Mesenteric fat pad (tissue), 1 donor: Measurements from ENCODE around the gene RBM14. TPM values are rescaled to one million over a fixed set of nuclear protein-coding genes. Genes with fewer than 3 reads are reported as not detected.
"Not testable (repeated sequence)": the region's sequence is repeated elsewhere in the genome, so short reads cannot be mapped to it uniquely, and the experiment has no call there.

Experiments used
- DNase-seq: peaks from one replicate; pipeline ENCODE4 v3.0.0-alpha.2; 2020; ENCODE audit warnings: low spot score
- long read RNA-seq: library from polyadenylated mRNA; unstranded; transcript quantifications from one replicate; pipeline ENCODE4 v2.0.0, GENCODE V29; 2020
- total RNA-seq: library from RNA; stranded (reverse); fragmentation: NEBNext Ultra II Directional; extraction: Animal tissue kit (Norgen Biotek cat#: 25700); gene quantifications from one replicate; pipeline ENCODE4 v1.2.1, GENCODE V29; 2021
- donor health status: DM: yes; HTN: yes; CAD: no.

The RBM14 gene, protein sequence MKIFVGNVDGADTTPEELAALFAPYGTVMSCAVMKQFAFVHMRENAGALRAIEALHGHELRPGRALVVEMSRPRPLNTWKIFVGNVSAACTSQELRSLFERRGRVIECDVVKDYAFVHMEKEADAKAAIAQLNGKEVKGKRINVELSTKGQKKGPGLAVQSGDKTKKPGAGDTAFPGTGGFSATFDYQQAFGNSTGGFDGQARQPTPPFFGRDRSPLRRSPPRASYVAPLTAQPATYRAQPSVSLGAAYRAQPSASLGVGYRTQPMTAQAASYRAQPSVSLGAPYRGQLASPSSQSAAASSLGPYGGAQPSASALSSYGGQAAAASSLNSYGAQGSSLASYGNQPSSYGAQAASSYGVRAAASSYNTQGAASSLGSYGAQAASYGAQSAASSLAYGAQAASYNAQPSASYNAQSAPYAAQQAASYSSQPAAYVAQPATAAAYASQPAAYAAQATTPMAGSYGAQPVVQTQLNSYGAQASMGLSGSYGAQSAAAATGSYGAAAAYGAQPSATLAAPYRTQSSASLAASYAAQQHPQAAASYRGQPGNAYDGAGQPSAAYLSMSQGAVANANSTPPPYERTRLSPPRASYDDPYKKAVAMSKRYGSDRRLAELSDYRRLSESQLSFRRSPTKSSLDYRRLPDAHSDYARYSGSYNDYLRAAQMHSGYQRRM
- total RNA-seq = 64.0 TPM
- long read RNA-seq, transcript RBM14-201 (3 exons, 2,828 nt) = major isoform, 27 of 52 reads
- long read RNA-seq, partial matches to known transcripts = 21 of 52 reads
- long read RNA-seq, other reads (novel, unspliced or antisense) = 1 of 52 reads

DNA sequence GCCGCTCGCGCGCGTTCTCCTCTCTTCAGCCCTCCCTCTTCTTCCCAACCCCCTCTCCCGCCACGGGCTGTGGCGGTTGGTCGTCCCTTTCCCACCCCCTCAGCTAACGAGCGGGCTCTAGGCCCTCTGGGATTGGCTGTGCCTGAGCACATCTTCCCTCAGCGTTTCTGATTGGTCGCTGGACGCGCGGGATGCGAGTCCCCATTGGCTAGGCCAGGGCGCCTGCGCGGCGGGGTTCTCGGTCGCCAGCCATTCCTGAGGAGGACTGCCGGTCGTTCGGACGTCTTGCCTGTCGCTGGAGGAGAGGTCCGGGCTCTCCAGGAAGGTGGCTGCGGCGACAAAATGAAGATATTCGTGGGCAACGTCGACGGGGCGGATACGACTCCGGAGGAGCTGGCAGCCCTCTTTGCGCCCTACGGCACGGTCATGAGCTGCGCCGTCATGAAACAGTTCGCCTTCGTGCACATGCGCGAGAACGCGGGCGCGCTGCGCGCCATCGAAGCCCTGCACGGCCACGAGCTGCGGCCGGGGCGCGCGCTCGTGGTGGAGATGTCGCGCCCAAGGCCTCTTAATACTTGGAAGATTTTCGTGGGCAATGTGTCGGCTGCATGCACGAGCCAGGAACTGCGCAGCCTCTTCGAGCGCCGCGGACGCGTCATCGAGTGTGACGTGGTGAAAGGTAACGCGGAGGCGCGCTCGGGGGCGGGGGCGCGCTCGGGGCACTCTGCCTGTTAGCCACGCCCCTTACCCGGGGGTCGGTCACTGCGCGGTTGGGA lies at the start of gene RBM14:
Gene RBM14 (plus strand): TSS at position 252 of the 776 bp plus-strand sequence. CDS start 91 bp downstream, at position 343.
- DNase-seq = peak; percentile 99

DNA sequence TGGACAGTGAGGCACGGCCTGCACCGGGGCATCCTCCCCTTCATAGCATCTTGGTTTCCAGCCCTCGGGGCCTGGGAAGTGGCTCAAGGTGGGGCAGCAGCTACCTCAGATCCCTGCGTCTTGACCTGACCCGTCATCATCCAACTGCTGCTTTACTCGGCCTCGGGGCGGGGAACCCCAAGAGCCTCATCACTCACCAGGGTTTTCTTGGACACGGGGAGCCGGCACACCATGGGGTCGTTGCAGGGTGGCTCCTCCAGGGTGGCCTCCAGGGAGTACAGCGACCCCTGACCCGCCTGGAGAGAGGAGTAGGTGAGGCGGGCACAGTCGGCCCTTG lies 48.7 kb upstream of the RBM14 start:
- no peak for DNase-seq

DNA sequence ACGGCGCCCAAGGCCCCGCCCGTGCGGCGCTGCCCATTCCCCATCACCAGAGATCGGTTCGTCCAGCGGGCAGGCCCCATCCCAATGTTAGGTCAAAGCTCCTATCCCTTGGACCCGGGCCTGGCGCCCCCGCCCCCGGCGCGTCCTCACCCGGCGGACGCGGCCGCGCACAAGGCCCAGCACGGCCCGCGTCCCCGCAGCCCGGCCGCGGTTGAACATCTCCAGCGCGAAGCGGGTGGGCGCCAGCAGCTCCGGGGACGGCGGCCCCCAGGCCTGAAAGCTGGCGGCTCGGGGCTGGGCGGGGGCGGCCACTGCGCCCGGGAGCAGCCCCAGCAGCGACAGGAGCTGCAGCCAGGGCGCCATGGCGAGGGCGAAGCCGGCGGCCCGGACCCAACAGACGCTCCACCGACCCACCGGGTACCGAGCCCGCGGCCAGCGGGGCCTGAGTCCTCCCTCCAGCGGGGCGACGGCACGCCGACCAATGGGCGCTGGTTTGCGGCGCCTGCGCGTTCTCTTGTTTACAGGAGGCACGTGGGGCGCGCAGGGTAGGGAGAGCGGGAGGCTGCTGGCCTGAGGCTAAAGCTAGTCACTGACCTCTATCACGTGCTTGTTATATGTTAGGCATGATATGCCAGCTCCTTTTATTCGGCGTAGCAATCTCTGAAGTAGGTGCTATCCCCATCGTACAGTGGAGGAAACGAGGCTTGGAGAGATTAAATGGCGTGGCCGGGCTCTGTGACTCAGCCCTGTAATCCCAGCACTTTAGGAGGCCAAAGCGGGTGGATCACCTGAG lies 48.1 kb upstream of the RBM14 start, which contains the start of gene CTSF:
Gene CTSF (minus strand): TSS at position 483 of the 793 bp plus-strand sequence. CDS start 120 bp downstream, at position 363.
- peak; percentile 94 for DNase-seq

DNA sequence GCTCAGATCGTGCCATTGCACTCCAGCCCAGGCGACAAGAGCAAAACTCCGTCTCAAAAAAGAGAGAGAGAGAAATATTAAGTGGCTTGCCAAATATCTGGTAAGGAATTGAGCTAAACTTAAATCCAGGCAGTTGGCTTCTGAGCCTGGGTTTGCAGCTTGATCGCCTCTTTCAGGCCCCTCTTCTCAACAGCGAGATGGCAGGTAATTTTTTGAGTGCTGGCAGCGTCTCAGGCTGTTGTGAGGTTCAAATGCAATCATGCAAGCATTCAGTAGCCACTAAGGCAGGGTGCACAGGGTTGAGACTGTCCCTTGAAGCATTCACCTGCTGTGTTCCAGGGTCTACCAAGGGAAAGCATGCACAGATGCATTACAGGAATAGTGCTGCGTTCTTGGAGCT lies 47.4 kb upstream of the RBM14 start:
- DNase-seq = no peak

DNA sequence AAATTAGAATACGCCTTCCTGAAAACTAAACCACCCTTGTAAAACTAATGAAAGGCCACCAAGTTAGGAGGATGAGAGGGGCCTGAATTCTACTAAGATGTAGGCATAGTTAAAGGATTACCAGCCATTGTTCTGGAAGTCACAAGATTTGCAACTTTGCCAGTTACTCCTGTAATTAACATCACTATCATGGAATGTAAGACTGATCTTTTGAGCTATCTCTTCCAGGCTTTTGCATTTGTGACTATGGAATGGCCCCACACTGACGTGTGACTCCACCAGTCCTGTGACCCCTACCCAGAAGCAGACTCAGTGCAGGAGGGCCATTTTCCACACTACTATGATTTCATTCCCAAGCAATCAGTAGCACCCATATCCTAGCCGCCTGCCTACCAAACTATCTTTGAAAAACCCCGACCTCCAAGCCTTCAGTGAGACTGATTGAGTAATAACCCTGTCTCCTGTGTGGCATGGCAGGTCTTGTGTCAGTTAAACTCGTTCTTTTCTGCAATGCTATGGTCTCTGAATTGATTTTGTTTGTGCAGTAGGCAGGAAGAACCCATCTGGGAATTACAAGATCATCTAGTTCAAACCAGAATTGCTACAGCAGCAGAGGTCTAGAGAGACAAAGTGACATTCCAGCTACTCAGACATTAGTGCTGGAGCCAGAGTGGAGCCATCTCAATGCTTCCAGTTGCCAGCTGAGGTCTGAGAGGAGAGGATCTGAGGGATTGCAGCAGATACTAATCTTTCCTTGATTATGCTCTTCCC lies 46.2 kb upstream of the RBM14 start:
- DNase-seq = no peak

DNA sequence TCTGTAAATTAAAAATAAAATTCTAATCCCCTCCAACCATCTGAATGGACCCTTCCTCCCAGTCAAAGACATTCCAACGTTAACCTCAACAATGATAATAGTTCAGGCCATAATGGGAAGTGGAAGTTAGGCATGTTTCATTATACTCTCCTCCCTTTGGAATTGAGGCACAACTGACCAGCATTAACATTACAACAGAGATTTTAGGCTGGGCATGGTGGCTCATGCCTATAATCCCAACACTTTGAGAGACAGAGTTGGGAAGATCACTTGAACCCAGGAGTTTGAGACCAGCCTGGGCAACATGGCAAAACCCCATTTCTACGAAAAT lies 45.6 kb upstream of the RBM14 start:
- DNase-seq = no peak

DNA sequence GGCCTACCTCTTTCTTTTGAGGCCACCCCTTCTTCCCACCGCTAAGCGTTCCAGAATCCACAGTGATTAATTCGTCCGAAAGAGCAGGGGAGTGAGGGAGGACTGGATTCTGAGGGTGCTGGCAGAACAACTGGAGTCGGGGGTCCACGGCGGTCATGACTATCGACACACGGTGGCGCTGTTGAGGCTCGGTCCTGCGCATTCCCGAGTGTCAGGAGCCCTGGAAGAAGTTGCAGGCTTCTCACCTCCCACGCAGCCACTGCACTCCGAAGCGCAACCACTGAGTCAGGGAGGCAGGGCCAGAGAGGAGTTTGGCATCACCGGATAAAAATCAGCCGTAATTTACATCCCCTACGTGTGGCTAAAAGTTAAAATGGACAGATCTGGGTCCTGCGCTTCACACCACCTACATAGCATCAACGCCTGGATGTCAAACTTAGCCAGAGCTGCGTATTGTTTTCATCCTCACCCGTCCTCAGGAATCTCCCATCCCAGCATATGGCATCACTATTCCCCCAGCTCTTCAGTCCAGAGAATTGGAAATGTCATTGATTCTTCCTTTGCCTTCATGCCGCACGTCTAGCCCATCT lies 37.3 kb upstream of the RBM14 start:
- peak; percentile 93 for DNase-seq

DNA sequence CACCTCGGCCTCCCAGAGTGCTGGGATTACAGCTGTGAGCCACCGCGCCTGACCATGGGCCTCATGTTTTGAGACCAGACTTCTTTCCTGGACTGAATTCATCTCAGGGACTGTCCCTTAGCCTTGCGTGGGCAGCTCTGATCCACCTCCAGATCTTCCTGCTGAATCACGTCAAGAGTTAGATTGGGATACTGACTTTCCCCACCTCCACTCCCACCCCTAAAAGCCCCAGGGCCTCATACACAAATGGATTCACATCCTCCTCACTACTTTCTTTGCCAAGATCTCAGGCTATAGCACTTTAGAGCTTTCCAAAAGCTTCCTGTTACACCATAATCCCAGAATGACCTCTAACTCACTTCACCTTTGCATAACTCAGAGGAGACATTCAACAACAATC lies 35.6 kb upstream of the RBM14 start:
- no peak for DNase-seq

DNA sequence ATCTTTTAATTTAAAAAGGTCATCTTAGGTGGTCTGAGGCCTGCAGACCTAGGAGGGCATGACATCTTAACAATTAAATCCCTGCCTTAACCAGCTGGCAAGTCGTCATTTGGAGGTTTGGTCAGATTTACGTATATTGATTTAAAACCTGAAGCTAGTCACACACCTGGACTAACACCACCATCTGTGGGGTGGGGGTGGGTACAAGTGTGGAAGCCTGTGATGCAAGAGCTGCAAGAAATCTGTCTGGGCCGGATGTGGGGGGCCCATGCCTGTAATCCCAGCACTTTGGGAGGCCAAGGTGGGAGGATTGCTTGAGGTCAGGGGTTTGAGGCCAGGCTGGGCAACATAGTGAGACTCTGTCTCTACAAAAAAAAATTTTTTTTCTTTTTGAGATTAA lies 35.2 kb upstream of the RBM14 start:
- no peak for DNase-seq

DNA sequence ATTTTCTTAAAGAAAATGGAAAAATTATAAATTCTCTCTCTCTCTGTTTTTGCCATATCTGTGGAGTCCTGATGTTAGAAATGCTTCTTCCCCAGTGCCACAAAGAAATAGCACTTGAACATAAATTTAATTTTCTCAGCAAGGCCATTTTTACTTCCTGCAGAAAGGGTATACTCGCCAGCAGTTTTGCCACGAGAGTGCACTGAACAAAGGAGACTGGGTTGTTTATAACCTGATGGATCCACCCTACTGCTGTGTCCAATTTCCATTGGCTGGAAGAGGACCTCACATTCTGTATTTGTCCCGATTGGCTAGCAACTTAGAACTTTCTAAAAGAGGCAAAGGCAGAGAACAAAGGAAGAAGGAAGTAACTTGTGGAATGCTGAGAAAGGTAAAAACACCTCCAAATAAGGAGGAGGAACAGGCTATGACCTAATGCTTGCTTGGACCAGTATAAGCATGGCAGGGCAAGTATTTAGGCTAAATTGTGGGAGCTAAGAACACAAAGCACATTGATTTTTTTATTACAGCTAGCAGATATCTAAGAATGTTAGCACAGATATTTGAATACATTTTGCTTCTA lies 33.8 kb upstream of the RBM14 start:
- not testable (repeated sequence) for DNase-seq

DNA sequence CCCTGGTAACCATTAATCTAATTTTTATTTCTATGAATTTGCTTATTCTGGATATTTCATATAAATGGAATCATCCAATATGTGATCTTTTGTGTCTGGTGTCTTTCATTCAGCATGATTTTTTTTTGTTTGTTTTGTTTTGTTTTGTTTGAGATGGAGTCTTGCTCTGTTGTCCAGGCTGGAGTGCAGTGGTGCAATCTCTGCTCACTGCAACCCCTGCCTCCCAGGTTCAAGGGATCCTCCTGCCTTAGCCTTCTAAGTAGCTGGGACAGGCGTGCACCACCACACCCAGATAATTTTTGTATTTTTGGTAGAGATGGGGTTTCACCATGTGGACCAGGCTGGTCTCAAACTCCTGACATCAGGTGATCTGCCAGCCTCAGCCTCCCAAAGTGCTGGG lies 31.0 kb upstream of the RBM14 start:
- DNase-seq = not testable (repeated sequence)

DNA sequence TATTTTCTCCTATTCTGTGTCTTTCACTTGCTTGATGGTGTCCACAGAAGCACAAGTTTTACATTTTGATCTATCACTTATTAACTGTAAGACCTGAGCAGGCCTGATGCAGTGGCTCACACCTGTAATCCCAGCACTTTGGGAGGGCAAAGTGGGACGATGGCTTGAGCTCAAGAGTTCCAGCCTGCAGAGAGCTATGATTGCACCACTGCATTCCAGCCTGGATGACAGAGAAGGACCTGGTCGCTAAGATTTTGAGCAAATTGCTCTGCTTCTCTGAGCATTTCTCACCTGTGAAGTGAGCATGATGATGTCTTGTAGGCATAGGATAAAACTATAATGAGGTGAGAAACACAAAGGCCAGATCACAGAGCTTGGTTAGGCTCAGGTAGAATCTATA lies 30.3 kb upstream of the RBM14 start:
- no peak for DNase-seq

DNA sequence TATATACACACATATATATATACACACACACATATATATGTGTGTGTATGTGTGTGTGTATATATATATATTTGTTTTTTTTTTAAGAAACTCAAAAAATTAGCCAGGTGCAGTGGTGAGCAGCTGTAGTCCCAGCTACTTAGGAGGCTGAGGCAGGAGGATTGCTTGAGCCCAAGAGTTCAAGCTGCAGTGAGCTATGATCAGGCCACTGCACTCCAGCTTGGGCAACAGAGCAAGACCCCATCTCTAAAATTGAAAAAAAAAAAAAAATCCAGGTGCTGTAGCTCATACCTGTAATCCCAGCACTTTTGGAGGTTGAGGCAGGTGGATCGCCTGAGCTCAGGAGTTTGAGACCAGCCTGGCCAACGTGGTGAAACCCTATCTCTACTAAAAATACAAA lies 27.1 kb upstream of the RBM14 start:
- DNase-seq = not testable (repeated sequence)

DNA sequence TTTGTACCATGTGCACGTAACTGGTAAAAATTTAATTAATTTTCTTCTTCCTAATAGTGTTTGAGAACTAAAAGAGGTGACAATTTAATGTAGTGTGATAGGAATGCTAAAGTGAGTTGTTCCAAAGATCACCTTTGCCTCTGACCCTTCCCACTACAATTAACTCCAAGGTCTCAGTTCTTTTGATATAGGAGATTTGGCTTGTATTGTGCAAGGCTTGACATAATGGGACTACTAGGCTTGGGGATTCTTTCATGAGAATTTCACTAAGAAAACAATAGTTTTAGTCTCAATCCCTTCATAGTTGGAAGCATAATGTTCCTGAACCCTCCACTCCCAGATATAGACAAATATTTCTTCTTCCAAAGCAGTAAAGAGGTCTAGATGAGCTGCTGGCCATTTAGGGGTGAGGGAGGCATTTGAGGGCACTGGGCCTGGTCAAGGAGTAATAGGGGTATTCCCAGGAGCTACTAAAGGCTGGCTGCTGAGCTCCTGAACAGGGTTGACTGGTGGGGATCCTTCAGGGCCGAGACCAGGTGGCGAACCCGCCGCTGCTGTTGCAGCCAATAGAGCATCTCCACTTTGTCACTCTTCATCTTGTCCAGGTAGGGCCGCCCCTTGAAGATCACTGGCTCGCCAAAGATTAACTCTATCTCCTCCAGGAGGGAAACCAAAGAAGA lies 26.3 kb upstream of the RBM14 start:
- DNase-seq = no peak

DNA sequence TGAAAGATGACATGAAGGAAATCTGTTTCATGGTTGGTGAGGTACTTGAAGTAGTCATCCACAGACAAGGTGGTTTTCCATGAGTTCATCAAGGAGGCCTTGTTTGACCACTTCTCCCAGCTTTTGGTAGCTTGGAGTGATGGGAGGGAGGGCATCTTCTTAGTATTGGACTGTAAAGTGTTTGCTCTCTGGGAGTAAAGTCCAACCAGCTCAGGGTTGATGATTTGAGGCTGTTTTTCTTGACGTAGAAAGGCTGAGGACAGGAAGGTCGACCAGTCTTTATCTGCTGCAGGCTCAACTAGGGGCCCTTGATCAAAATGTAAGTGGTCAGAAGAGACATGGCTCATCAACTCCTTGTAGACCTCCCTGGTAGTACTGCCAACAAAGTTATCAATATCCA lies 25.3 kb upstream of the RBM14 start:
- no peak for DNase-seq

DNA sequence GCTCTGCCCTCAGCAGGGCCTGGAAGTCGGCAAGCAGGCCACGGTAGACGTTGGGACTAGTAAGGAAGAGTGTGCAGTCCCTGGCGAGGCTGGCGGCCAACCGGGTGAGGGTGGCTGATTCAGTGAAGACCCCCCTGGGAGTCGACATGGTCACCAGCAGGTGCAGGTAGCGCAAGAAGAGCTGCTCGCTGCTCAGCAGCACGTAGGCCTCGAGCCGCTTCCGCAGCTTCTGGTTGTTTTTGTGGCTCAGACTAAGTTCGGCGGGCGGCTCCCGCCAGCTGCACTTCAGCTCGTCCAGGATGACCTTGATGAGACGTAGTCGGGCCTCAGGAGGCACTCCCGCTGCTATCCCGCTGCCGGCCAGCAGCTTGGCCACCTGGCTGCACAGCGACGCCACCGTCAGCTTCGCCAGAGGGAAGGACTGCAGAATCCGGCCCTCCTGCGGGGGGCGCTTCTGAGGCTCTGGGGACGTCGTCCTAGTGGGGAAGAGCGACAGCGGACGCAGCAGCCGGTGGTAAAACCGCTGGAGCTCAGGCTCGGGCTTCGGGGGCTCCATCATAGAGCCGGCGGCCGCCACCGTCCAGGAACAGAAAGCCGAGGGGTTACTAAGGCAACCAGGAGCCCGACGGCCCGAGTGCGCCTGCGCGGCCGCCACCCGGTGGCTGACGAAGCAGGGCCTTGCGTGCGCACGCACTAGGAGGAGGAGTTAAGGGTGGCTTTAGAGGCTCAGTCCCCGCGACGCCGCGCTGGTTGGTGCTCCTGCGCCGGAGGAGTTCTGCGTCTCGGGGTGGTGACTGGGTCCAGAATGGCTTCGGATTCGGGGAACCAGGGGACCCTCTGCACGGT lies 23.8 kb upstream of the RBM14 start, which contains the start of the genes CCDC87 and CCS:
Gene CCDC87 (minus strand): TSS at position 607 of the 846 bp plus-strand sequence. CDS start 48 bp downstream, at position 559.
Gene CCS (plus strand): TSS at position 729 of the 846 bp plus-strand sequence. CDS start 77 bp downstream, at position 806.
- peak; percentile 100 for DNase-seq

DNA sequence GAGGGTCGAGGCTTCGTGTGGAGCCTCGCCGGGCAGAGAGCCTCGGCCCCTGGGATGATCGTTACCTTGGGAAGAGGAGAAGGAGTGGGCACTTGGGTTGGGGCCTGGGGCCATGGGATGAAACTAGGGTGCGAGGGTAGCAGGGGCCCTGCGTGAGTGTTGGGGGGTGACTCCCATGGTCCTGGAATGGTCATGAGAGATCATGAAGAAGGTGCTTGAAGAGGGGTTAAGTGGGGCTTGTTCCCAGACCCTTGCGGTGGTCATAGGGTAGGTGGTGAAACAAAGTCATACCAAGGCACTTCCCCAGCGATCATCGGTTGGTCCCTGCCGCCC lies 23.2 kb upstream of the RBM14 start:
- no peak for DNase-seq

DNA sequence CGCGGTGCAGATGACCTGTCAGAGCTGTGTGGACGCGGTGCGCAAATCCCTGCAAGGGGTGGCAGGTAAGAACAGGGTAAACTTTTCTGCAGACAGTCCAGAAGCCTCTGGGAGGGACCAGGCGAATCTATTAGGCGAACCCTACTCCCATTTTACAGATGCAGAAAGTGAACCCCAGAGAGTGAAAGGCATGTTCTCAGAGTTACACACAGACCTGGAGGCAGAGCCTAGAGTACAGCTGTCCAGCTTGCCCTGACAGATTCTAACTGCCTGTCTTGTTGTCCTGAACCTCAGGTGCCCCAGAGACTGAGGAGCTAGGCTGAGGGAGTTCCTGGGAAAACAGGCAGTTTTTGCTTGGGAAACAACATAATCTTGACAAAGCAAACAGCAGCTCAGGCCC lies 22.8 kb upstream of the RBM14 start:
- no peak for DNase-seq
